ENCODE measurements around the gene EXOC4.

The EXOC4 gene

GRCh38 chr7:133828906-133829305, 576.0 kb downstream of the EXOC4 start:
- DNase-seq (ENCODE audit: low read depth), result no peak

DNA sequence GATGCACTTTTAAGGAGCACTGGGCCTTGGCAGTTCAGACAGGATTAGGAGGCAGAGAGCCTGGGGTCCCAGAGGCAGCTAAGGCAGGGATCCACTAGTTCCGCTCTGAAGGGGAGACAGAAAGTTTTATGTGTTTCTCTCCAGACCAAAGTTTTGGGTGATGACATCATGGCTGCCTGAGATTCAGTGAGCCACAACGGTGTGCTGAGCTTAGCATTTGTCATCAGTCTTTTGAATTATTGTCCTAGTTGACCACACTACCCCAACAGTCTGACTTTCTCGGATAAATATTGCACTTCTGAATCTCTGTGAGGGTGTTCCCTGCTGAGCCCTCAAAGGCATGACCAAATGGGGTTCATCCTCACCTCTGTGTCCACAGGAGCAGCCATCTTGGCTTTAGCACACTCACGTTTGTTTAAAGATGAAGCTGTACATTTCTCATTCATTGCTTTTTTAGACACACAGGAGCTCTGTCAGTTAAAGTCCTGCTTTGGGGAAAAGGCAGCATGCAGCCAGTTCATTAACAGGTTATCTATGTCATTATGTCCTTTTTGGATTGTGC, 576.5 kb downstream of the EXOC4 start:
- DNase-seq (ENCODE audit: low read depth), result no peak

- DNase-seq (ENCODE audit: low read depth), result no peak
These were observed 577.2 kb downstream of the EXOC4 start for GRCh38 chr7:133830081-133830480.

GRCh38 chr7:133836666-133837065, 583.8 kb downstream of the EXOC4 start:
- no peak for DNase-seq (ENCODE audit: low read depth)

- DNase-seq (ENCODE audit: low read depth), result no peak
These were observed 584.3 kb downstream of the EXOC4 start for GRCh38 chr7:133837224-133837623.

- no peak for DNase-seq (ENCODE audit: low read depth)
These were observed 586.2 kb downstream of the EXOC4 start for GRCh38 chr7:133839121-133839520.

DNA sequence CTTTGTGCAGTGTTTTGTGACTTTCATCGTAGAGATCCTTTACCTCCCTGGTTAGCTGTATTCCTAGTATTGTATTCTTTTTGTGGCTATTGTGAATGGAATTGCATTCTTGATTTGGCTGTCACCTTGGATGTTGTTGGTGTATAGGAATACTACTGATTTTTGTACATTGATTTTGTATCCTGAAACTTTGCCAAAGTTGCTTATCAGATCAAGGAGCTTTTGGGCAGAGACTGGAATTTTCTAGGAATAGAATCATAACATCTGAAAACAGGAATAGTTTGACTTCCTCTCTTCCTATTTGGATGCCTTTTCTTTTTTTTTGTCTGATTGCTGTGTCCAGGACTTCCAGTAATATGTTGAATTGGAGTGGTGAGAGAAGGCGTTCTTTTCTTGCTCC, 590.5 kb downstream of the EXOC4 start:
- DNase-seq (ENCODE audit: low read depth), result no peak

- no peak for DNase-seq (ENCODE audit: low read depth)
These were observed 592.1 kb downstream of the EXOC4 start for GRCh38 chr7:133845005-133845404.

DNA sequence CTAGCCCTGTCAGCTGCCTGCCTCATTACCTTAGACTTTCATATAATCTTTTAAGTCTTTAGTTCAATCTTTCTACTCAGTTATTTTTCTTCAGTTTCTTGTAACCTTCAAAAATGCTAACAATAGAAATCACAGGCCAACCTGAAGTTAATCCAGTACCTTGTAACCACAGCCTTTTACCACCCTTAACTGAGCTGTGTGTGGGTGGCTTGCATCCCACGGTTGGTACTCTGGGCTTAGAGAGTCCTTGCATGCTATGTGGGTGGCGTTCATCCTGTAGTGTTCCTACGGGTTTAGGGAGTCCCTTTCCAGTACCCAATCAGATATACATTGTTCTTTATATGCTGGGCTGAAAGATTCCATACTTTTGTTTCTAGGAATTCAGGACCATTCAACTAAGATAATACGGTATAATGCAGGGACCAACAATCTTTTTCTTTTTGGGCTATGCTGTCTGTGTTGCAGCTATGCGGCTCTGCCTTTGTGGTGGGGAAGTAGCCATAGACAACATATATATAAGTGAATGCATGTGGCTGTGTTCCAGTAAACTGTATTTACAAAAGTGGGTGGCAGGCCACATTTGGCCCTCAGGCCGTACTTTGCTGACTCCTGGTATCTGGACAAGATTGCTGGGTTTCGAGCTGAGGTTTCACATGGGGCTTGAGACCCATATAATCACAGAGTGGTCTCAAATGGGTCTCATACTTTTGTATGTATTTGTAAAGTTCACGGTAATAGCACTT, 593.5 kb downstream of the EXOC4 start:
- DNase-seq (ENCODE audit: low read depth), result no peak

DNA sequence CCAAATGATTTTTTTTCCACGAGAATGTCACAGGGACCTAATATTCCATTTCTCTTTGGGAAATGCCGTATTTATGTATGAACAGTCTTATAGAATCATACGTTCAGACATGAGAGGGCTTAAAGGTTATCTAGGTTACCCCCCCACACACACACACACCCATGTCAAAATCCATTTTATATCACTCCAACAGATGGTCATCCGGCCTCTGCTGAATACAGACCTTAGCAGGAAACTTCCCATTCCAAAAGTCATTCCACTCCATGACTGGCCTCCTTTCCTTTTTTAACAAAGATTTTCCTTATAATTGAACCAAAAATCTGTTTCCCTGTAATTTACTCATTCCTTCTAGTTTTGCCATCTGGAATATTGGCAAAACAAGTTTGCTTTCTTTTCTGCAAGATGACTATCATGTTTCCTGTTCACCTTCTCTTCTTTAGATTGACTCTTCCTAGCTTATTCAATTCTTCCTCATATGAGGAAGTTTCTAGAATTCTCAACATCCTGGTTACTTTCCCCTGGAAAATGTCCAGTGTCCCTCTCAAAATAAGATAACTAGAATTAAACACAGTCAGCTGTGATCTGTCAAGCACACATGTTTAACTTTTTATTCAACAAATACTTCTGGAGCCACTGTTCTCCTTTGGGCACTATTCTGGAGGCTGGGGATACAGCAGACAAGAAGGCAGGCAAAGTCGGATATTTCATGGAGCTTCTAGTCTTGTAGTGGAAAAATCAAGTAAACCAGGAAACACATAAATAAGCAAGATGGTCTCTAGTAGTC, 597.8 kb downstream of the EXOC4 start:
- DNase-seq (ENCODE audit: low read depth), result no peak

DNA sequence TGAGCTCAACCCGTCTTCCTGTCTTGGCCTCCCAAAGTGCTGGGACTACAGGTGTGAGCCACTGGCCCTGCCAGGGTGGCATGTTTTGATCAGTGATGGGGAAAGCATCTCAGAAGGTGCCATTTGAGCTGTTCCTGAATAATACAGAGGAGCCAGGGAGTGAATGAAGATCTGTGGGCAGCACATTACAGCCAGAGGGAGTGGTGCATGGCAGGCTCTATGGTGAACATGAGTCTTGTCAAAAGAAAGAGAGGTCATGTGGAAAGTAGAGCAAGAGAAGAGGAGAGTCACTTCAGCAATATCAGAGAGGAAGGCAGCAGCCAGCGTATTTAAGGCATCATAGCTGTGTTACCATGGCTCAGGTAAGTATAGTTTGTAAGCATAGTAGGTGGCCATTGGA, 598.5 kb downstream of the EXOC4 start:
- DNase-seq (ENCODE audit: low read depth), result no peak

DNA sequence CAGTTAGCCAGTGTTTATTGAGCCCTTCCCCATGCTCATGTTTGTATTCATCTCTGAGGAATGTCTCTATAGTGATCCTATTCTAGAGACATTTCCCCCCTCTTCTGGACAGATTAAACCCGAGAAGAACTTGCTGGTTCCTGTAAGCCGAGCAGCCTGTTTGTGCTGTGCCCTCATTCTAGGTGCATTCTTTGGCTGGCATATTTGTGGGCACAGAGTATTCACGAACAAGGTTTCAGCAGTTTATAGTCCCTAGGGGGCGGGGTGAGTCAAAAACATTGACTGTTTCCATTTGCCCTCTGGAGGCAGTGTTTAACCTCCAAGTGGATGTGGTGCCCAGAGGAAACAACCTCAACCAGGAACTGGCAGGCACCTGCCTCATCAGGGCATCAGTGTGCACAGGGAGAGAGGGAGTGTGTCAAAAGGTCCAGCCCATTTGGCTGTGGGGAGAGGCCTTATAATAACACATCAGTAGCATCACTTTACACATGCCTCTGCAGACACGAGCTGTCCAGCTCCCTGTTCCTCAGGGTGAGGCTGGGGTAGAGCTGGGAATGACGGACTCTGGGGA, 600.9 kb downstream of the EXOC4 start:
- no peak for DNase-seq (ENCODE audit: low read depth)

DNA sequence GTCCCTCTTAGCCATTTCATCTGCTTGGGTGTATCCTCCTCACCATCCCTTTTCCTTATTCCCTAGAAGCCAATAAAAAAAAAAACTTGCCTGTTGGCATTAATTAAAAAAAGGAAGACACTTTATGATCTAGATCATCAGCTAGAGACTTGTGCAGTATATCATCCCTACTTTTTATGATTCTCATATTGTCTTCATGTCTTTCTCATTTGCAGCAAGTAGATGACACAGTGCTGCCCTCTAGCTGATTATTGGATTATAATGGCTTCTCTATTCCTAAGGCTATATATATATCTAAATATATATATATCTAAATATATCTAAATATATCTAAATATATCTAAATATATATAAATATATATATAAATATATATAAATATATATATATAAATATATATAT, 601.9 kb downstream of the EXOC4 start:
- DNase-seq (ENCODE audit: low read depth), result no peak

DNA sequence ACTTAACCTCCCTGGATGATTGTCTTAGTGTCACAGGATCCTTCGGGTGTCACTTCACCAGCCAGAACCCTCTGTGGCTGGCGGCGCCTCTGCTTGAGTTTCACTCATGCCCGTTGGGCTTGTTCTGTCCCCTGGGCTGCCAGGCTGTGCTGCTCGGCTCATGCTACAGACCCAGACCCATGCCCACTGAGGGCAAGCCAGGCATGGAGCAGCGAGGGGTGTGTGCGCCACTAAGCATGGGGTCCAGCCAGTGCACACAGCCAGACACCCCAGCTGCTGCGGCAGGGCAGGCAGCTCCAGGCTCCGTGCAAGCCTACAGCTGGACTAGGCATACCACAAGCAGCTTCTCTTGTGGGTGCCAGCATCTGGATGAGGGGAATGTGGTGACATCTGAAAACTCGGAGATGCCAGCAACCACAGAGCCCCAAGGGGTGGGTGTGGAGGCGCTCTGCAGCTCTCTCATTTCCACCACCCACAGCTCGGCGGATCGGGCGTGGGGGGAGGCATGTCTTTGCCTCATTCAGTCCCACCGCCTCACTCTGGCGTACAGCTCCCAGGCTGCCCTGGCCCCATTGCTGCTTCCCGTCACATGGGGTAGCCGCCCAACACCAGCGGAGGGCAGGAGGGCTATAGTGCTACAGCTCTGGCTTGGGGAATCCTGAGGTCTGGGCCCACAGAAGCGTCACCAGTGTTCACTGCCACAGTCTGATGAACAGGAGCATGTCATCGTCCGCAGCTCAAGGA, 604.7 kb downstream of the EXOC4 start:
- no peak for DNase-seq (ENCODE audit: low read depth)

DNA sequence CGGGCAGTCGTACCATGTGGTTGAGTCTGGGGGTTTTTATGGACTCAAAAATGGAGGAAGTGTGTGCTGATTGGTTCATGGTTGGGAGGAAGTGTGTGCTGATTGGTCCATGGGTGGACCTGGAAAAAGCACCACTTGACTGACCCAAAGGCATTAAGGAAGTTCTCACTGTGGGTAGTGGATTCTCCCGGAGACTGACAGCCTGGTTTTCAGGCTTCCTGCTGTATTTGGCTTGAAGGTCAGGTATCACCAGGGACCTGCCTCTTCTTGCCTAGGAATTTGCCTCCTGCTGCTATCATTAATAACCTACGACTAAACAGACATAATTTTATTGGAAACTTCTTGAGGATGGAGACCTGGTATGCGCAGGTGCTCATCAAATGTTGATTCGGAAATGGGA, 605.4 kb downstream of the EXOC4 start:
- no peak for DNase-seq (ENCODE audit: low read depth)

- no peak for DNase-seq (ENCODE audit: low read depth)
These were observed 606.4 kb downstream of the EXOC4 start for GRCh38 chr7:133859231-133859630.

DNA sequence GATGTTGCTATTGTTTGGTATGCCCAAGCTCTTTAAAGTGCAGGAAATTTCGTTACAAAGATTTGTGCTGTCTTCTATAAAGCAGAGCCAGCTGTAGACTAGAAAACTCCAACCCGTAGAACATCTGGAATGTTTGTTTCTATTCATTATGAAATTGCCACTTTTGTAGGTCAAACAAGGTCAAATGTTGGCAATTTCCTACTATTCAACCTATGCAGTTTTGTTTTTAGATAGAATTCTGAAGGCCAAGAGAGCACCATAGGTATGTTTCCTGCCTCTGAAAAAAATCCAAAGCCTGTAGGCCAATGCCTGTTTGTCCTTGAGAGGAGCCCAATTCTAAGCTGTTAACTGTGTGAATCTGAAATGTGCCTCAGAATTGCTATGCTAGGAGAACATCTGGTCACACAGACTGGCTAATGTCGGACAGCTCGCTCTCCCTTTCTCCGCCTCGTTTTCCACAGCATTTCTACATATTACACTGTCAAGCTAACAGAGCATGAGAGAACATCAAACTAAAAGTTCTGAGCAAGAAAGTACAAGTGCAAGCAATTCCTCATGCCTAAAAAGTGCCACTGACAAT, 607.1 kb downstream of the EXOC4 start:
- DNase-seq (ENCODE audit: low read depth), result no peak

DNA sequence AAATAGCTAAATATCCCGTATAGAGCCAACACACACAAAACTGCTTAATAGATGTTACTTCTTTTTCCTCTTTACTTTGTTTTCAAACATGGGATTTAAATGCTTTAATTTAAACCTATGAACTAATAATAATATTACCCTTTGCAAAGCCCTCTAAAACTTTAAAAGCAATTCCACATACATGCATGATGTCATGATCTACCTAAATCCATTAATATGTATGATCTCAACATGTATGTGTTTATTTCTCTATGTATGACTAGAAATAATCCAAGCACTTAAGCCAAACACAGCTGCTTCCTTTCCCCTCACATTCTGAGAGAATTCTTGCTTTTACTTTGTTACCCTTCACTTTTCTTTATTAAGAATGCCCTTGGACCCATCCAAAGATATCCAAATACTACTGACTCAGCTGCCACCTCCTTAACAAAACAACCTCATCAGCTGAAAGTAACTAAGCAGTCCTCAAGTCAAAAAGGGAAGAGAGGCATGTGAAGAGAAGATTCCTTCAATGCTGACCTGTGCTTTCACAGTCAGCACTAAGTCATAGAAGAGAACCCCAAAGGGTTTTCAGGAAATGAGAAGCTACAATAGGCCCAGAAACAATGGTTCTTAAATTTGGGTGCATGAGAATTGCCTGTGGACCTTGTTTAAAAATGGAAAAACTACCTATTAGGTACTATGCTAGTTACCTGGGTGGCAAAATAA, 607.9 kb downstream of the EXOC4 start:
- no peak for DNase-seq (ENCODE audit: low read depth)

DNA sequence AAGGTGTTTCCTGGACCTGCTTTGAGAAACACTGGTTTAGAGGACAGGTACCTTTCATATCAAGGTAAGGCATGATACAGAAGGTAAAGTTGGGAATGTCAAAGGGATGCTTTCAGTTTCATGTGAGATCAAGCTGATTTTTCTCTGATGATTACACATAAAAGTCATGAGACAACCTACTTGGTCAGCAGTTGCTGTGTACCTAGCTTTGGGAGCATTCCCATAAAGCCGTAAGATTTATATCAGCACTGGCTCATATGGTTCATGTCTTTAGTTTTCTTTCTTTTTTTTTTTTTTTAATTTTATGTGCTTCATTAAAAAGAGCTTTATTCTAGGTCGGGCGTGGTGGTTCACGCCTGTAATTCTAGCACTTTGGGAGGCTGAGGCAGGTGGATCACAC, 609.0 kb downstream of the EXOC4 start:
- no peak for DNase-seq (ENCODE audit: low read depth)

GRCh38 chr7:133863362-133864061, 610.6 kb downstream of the EXOC4 start:
- DNase-seq (ENCODE audit: low read depth), result no peak

GRCh38 chr7:133869556-133869955, 616.7 kb downstream of the EXOC4 start:
- DNase-seq (ENCODE audit: low read depth), result no peak
